Panc1 (cell line): ENCODE measurements around the gene OPTC.

Experiments
- POLR2AphosphoS5 ChIP-seq: IDR thresholded peaks from 2 replicates; pipeline ENCODE4 v1.6.1; 2012; ENCODE audit warnings: mild to moderate bottlenecking, low read depth, low read length, moderate library complexity
- TCF7L2 ChIP-seq: IDR thresholded peaks from 2 replicates; pipeline ENCODE4 v1.6.1; 2011; ENCODE audit warnings: mild to moderate bottlenecking, low read depth, low read length, inconsistent platforms
- TF ChIP-seq, protein P1 (sequence below): fragments of 450-650 bp; IDR thresholded peaks from 2 replicates; pipeline ENCODE4 v1.5.1; 2017; ENCODE audit warnings: mild to moderate bottlenecking
- TF ChIP-seq, protein P2 (sequence below), 2 experiments: IDR thresholded peaks; 2 replicates each; pipeline ENCODE4 v1.6.1; 2011 to 2012; ENCODE audit warnings: low read depth in 2 of 2, control low read depth in 1 of 2, low read length in 1 of 2, mild to moderate bottlenecking in 1 of 2, moderate library complexity in 1 of 2; ENCODE audit not compliant: insufficient read depth in 1 of 2

DNA sequence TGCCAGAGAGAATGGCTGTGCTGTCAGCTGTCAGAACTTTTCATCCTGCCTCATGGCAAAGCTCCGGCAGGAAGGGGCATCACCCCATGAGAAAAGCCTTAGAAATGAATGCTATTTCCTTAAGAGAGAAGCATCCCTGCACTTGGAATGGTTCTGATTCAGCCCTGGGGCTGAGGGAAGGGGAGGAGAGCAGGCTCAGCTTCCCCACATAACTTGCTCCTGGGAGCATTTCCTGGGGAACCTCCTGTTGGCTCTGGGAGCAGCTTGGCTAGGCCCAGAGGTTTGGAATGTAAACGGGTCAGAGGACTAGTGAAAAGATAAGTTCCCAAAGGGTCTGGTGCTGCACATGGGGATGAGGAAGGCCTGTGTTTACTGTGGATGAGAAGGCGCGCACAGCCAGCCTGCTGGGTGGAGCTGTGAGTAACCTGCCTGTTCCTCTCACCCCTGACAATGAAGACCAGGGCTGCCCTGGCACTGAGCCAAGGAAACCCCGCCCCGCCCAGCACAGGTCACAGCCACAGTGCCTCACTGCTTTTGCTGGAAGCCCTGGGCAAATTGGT lies 13.3 kb upstream of the OPTC start:
- TF ChIP-seq POLR2AphosphoS5 (no peak), TCF7L2 (no peak)
- TF ChIP-seq, protein P1, sequence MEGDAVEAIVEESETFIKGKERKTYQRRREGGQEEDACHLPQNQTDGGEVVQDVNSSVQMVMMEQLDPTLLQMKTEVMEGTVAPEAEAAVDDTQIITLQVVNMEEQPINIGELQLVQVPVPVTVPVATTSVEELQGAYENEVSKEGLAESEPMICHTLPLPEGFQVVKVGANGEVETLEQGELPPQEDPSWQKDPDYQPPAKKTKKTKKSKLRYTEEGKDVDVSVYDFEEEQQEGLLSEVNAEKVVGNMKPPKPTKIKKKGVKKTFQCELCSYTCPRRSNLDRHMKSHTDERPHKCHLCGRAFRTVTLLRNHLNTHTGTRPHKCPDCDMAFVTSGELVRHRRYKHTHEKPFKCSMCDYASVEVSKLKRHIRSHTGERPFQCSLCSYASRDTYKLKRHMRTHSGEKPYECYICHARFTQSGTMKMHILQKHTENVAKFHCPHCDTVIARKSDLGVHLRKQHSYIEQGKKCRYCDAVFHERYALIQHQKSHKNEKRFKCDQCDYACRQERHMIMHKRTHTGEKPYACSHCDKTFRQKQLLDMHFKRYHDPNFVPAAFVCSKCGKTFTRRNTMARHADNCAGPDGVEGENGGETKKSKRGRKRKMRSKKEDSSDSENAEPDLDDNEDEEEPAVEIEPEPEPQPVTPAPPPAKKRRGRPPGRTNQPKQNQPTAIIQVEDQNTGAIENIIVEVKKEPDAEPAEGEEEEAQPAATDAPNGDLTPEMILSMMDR = no peak
- TF ChIP-seq, protein P2, sequence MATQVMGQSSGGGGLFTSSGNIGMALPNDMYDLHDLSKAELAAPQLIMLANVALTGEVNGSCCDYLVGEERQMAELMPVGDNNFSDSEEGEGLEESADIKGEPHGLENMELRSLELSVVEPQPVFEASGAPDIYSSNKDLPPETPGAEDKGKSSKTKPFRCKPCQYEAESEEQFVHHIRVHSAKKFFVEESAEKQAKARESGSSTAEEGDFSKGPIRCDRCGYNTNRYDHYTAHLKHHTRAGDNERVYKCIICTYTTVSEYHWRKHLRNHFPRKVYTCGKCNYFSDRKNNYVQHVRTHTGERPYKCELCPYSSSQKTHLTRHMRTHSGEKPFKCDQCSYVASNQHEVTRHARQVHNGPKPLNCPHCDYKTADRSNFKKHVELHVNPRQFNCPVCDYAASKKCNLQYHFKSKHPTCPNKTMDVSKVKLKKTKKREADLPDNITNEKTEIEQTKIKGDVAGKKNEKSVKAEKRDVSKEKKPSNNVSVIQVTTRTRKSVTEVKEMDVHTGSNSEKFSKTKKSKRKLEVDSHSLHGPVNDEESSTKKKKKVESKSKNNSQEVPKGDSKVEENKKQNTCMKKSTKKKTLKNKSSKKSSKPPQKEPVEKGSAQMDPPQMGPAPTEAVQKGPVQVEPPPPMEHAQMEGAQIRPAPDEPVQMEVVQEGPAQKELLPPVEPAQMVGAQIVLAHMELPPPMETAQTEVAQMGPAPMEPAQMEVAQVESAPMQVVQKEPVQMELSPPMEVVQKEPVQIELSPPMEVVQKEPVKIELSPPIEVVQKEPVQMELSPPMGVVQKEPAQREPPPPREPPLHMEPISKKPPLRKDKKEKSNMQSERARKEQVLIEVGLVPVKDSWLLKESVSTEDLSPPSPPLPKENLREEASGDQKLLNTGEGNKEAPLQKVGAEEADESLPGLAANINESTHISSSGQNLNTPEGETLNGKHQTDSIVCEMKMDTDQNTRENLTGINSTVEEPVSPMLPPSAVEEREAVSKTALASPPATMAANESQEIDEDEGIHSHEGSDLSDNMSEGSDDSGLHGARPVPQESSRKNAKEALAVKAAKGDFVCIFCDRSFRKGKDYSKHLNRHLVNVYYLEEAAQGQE (IDR thresholded peaks at IDR 0.05; ENCODE audit: insufficient read depth in 1 of 2, low read depth in 2 of 2, low read length in 1 of 2) = no peak
